GM04503 (cell line): Measurements from ENCODE around the gene ERGIC1.

ENCODE experiments used
- DNase-seq: peaks from one replicate; pipeline ENCODE4 v3.0.0-alpha.2; 2012; ENCODE audit warnings: low read depth

ERGIC1 gene

GRCh38 chr5:172864747-172865146, 30.7 kb downstream of the ERGIC1 start:
- DNase-seq = no peak

- DNase-seq = no peak
Measured at GRCh38 chr5:172866378-172866777, 32.3 kb downstream of the ERGIC1 start.

- DNase-seq = no peak
Measured at GRCh38 chr5:172866802-172867748, 33.0 kb downstream of the ERGIC1 start.

- no peak for DNase-seq
Measured at GRCh38 chr5:172867761-172868435, 33.8 kb downstream of the ERGIC1 start.

GRCh38 chr5:172868436-172868923, 34.4 kb downstream of the ERGIC1 start:
- DNase-seq = no peak

- DNase-seq = peak; percentile 87
Measured at GRCh38 chr5:172868924-172869591, 35.0 kb downstream of the ERGIC1 start.

- DNase-seq = no peak
Measured at GRCh38 chr5:172869691-172870090, 35.6 kb downstream of the ERGIC1 start.

GRCh38 chr5:172870291-172870714, 36.3 kb downstream of the ERGIC1 start:
- peak; percentile 75 for DNase-seq

- DNase-seq = no peak
Measured at GRCh38 chr5:172870715-172871461, 36.8 kb downstream of the ERGIC1 start.

- DNase-seq = no peak
Measured at GRCh38 chr5:172871536-172871935, 37.5 kb downstream of the ERGIC1 start.

GRCh38 chr5:172871982-172872381, 37.9 kb downstream of the ERGIC1 start:
- DNase-seq = no peak

- DNase-seq = no peak
Measured at GRCh38 chr5:172872997-172873491, 39.0 kb downstream of the ERGIC1 start.

GRCh38 chr5:172873513-172873912, 39.5 kb downstream of the ERGIC1 start:
- DNase-seq = no peak

GRCh38 chr5:172874647-172875504, 40.8 kb downstream of the ERGIC1 start:
- no peak for DNase-seq

GRCh38 chr5:172875505-172876279, 41.6 kb downstream of the ERGIC1 start:
- DNase-seq = no peak

- no peak for DNase-seq
Measured at GRCh38 chr5:172876578-172876977, 42.5 kb downstream of the ERGIC1 start.

GRCh38 chr5:172877466-172878260, 43.6 kb downstream of the ERGIC1 start:
- DNase-seq = no peak

GRCh38 chr5:172878585-172878932, 44.5 kb downstream of the ERGIC1 start:
- no peak for DNase-seq
